ENCODE measurements around the gene AADACL2. TPM values are rescaled to one million over a fixed set of nuclear protein-coding genes. Genes with fewer than 3 reads are reported as not detected.

The AADACL2 gene
- total and polyA plus RNA-seq, 4 donors = not detected

DNA sequence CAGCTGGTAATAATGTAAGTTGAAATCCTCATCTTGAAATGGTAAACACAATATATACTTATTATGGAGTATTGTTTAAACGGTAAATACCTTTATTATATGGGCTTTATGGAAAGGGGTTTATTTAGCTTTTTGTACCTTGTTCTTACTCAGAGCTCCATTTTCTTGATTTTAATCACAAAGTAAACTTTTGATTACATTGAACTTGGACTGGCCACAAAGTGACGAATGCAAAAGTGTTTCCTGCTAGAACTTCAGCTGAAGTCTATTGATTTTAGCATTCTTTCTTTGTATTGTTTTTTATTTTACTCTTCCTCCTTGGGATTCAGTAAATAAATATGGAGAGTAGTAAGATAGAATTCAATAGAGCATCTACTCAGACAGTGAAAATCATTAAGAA, 60.4 kb downstream of the AADACL2 start:
- no peaks in the 10 kb centered on the region for H3K36me3 ChIP-seq (ENCODE audit: control insufficient read depth, insufficient read depth, low read length)
- DNase-seq (ENCODE audit: low read depth in 4 of 6, low spot score in 6 of 6) = no peak
- H3K27me3 ChIP-seq (ENCODE audit: control insufficient read depth, insufficient read depth, low read length) = no peaks in the 10 kb centered on the region
- no CpG with 5 or more reads among the region's 2 CpGs for WGBS (ENCODE audit: insufficient coverage)
- H3K9me3 ChIP-seq (ENCODE audit: control insufficient read depth, insufficient read depth, low read length) = no peaks in the 10 kb centered on the region
- no peak overlapping the region for H3K27ac ChIP-seq (ENCODE audit: low read depth, low read length)
- no peaks in the 10 kb centered on the region for H3K4me1 ChIP-seq (ENCODE audit: control insufficient read depth, insufficient read depth, low read length)
- no peak overlapping the region for H3K4me3 ChIP-seq (ENCODE audit: low read depth, low read length)

DNA sequence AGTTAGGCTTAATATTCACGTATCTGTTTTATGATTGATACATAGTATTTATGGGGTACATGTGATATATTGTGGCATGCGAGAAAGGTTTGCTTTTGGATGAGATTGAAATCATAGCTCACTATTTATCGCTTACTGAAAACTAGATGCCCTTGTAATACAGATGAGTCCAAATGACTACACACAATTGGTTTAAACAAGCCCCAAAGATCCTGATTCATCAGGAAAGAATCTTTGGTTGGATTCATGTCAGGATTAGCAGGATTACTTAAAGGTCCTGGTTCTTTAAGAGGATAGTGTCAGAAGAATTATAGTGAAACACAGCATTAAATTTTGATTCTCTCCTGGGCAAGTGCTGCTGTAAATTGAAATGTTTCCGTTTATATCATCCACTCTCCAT, 61.5 kb downstream of the AADACL2 start:
- Histone ChIP-seq H3K36me3 (ENCODE audit: control insufficient read depth, insufficient read depth, low read length) (no peaks in the 10 kb centered on the region), H3K27me3 (ENCODE audit: control insufficient read depth, insufficient read depth, low read length) (no peaks in the 10 kb centered on the region), H3K27ac (ENCODE audit: low read depth, low read length) (no peak overlapping the region), H3K4me1 (ENCODE audit: control insufficient read depth, insufficient read depth, low read length) (no peaks in the 10 kb centered on the region), H3K9me3 (ENCODE audit: control insufficient read depth, insufficient read depth, low read length) (no peaks in the 10 kb centered on the region), H3K4me3 (ENCODE audit: low read depth, low read length) (no peak overlapping the region)
- no peak for DNase-seq (ENCODE audit: low read depth in 4 of 6, low spot score in 6 of 6)
- WGBS (ENCODE audit: insufficient coverage) = 86% methylated on average over 1 of the region's 4 CpGs

GRCh38 chr3:151796105-151796680, 62.5 kb downstream of the AADACL2 start:
- H3K4me1 ChIP-seq (ENCODE audit: control insufficient read depth, insufficient read depth, low read length) = no peaks in the 10 kb centered on the region
- no peak overlapping the region for H3K4me3 ChIP-seq (ENCODE audit: low read depth, low read length)
- no peaks in the 10 kb centered on the region for H3K27me3 ChIP-seq (ENCODE audit: control insufficient read depth, insufficient read depth, low read length)
- no peaks in the 10 kb centered on the region for H3K36me3 ChIP-seq (ENCODE audit: control insufficient read depth, insufficient read depth, low read length)
- DNase-seq (ENCODE audit: low read depth in 4 of 6, low spot score in 6 of 6) = no peak
- H3K27ac ChIP-seq (ENCODE audit: low read depth, low read length) = no peak overlapping the region
- WGBS (ENCODE audit: insufficient coverage) = no CpG with 5 or more reads among the region's 1 CpG
- no peaks in the 10 kb centered on the region for H3K9me3 ChIP-seq (ENCODE audit: control insufficient read depth, insufficient read depth, low read length)

GRCh38 chr3:151798466-151798865, 64.7 kb downstream of the AADACL2 start:
- Histone ChIP-seq H3K27me3 (ENCODE audit: control insufficient read depth, insufficient read depth, low read length) (no peaks in the 10 kb centered on the region), H3K4me3 (ENCODE audit: low read depth, low read length) (no peak overlapping the region), H3K4me1 (ENCODE audit: control insufficient read depth, insufficient read depth, low read length) (no peaks in the 10 kb centered on the region), H3K27ac (ENCODE audit: low read depth, low read length) (no peak overlapping the region), H3K36me3 (ENCODE audit: control insufficient read depth, insufficient read depth, low read length) (no peaks in the 10 kb centered on the region), H3K9me3 (ENCODE audit: control insufficient read depth, insufficient read depth, low read length) (no peaks in the 10 kb centered on the region)
- no CpG with 5 or more reads among the region's 2 CpGs for WGBS (ENCODE audit: insufficient coverage)
- no peak for DNase-seq (ENCODE audit: low read depth in 4 of 6, low spot score in 6 of 6)

DNA sequence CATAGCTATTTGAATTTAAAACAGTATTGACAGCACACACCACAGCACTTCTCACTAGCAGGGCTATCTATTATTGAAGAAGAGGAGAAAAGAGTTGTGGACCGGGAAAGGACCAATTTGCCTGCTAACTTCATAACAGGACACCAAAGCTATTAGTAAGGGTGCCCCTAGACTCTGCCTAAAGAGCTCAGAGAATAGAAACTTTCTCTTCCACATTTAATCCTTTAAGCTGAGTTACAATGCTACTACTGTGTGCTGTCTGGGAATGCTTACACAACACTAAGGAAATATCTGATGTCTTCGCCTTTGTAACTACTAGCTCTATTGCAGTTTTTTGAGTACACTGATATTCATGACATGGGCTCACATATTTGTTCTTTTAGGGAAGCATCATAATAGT, 66.7 kb downstream of the AADACL2 start:
- Histone ChIP-seq H3K36me3 (ENCODE audit: control insufficient read depth, insufficient read depth, low read length) (no peaks in the 10 kb centered on the region), H3K27ac (ENCODE audit: low read depth, low read length) (no peak overlapping the region), H3K4me3 (ENCODE audit: low read depth, low read length) (no peak overlapping the region), H3K4me1 (ENCODE audit: control insufficient read depth, insufficient read depth, low read length) (no peaks in the 10 kb centered on the region), H3K9me3 (ENCODE audit: control insufficient read depth, insufficient read depth, low read length) (no peaks in the 10 kb centered on the region), H3K27me3 (ENCODE audit: control insufficient read depth, insufficient read depth, low read length) (no peaks in the 10 kb centered on the region)
- WGBS (ENCODE audit: insufficient coverage) = no CpG with 5 or more reads among the region's 2 CpGs
- DNase-seq (ENCODE audit: low read depth in 4 of 6, low spot score in 6 of 6) = no peak

DNA sequence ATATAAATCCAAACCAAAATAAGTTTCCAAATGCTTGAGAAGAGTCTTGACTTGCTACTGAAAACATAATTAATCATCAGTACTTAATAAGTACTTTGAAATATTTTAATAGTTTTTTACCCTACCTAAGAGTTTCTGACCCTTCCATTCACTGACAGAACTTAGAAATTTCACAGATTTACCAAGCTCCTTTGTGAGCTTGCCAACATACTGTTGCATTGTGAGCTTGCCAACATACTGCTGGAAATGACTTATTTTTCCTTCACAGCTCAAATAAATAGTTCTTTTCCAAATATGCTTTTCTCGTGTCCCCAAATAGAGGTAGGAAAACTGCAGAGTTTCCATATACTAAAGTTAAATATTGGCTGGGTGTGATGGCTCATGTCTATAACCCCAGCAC, 70.5 kb downstream of the AADACL2 start:
- no peak overlapping the region for H3K27ac ChIP-seq (ENCODE audit: low read depth, low read length)
- no peaks in the 10 kb centered on the region for H3K4me1 ChIP-seq (ENCODE audit: control insufficient read depth, insufficient read depth, low read length)
- DNase-seq (ENCODE audit: low read depth in 4 of 6, low spot score in 6 of 6) = peak in 1 of 6 donors; percentile 8
- H3K4me3 ChIP-seq (ENCODE audit: low read depth, low read length) = no peak overlapping the region
- no peaks in the 10 kb centered on the region for H3K36me3 ChIP-seq (ENCODE audit: control insufficient read depth, insufficient read depth, low read length)
- no peaks in the 10 kb centered on the region for H3K9me3 ChIP-seq (ENCODE audit: control insufficient read depth, insufficient read depth, low read length)
- no CpG with 5 or more reads among the region's 1 CpG for WGBS (ENCODE audit: insufficient coverage)
- H3K27me3 ChIP-seq (ENCODE audit: control insufficient read depth, insufficient read depth, low read length) = no peaks in the 10 kb centered on the region

- Histone ChIP-seq H3K27ac (ENCODE audit: low read depth, low read length) (no peak overlapping the region), H3K4me3 (ENCODE audit: low read depth, low read length) (no peak overlapping the region), H3K9me3 (ENCODE audit: control insufficient read depth, insufficient read depth, low read length) (no peaks in the 10 kb centered on the region), H3K4me1 (ENCODE audit: control insufficient read depth, insufficient read depth, low read length) (no peaks in the 10 kb centered on the region), H3K36me3 (ENCODE audit: control insufficient read depth, insufficient read depth, low read length) (no peaks in the 10 kb centered on the region), H3K27me3 (ENCODE audit: control insufficient read depth, insufficient read depth, low read length) (no peaks in the 10 kb centered on the region)
- 92% methylated on average over 15 of the region's 15 CpGs for WGBS (ENCODE audit: insufficient coverage)
- no peak for DNase-seq (ENCODE audit: low read depth in 4 of 6, low spot score in 6 of 6)
These were observed 73.1 kb downstream of the AADACL2 start for GRCh38 chr3:151806838-151807237.

Other genes with a start within 250 kb of the AADACL2 start
- gene AADAC, start 80.2 kb downstream of the AADACL2 start, total RNA-seq = under 1 TPM in 1 of 2 donors, not detected in 1; 0.11 TPM
- not detected for gene AADAC, start 80.2 kb downstream of the AADACL2 start, polyA plus RNA-seq (ENCODE audit: insufficient read length in 2 of 2)
- 1 to 10 TPM in 1 of 2 donors, under 1 TPM in 1; 0.44 to 2.6 TPM for gene SUCNR1, start 139.7 kb downstream of the AADACL2 start, total RNA-seq
- 1 to 10 TPM in 1 of 2 donors, under 1 TPM in 1; 0.45 to 1.3 TPM for gene SUCNR1, start 139.7 kb downstream of the AADACL2 start, polyA plus RNA-seq (ENCODE audit: insufficient read length in 2 of 2)